ENCODE measurements around the gene ATP2B2. TPM values are rescaled to one million over a fixed set of nuclear protein-coding genes. Genes with fewer than 3 reads are reported as not detected.

ATP2B2 gene
- total RNA-seq, 8 experiments from 2014 or later, result 0.04 to 3.5 (median 0.73) TPM

- peak in 3 of 8 experiments; percentile 2 to 30 (median 9) for ATAC-seq (replicated peaks in 6 of 8)
- H3K4me3 ChIP-seq, result peak overlapping the region; percentile 24 to 42 (median 31)
- in situ Hi-C loops (cut with MboI; ENCODE audit: low pct_unique_long_range_greater_than_20kb in 2 of 9, low sequenced_read_pairs in 9 of 9, unreplicated experiment in 9 of 9), result no loop called here
- H3K27ac ChIP-seq, result no peak overlapping the region
- peaks cover 11 to 13% of the 10 kb centered on the region in 2 donors for H3K4me1 ChIP-seq (replicated peaks in 1 of 2)
- 20 to 96% (median 45%) methylated on average over 1 to 7 of the region's 25 CpGs; no CpG with 5 or more reads in 6 of the 10 experiments for WGBS, 10 experiments
These were observed 976 bp downstream of the ATP2B2 start for GRCh38 chr3:10504171-10505049.

GRCh38 chr3:10503217-10503796, 2.1 kb downstream of the ATP2B2 start:
- 28 to 82% (median 75%) methylated on average over 2 to 4 of the region's 15 CpGs; no CpG with 5 or more reads in 4 of the 10 experiments for WGBS, 10 experiments
- Histone ChIP-seq H3K27ac (no peak overlapping the region), H3K4me3 (no peak overlapping the region), H3K4me1 (replicated peaks in 1 of 2) (peaks cover 11 to 13% of the 10 kb centered on the region in 2 donors)
- in situ Hi-C loops (cut with MboI; ENCODE audit: low pct_unique_long_range_greater_than_20kb in 2 of 9, low sequenced_read_pairs in 9 of 9, unreplicated experiment in 9 of 9), result no loop called here
- ATAC-seq (replicated peaks in 6 of 8), result no peak

GRCh38 chr3:10502185-10502880, 3.1 kb downstream of the ATP2B2 start:
- in situ Hi-C loops (cut with MboI; ENCODE audit: low pct_unique_long_range_greater_than_20kb in 2 of 9, low sequenced_read_pairs in 9 of 9, unreplicated experiment in 9 of 9), result no loop called here
- no peak overlapping the region for H3K4me3 ChIP-seq
- H3K27ac ChIP-seq, result no peak overlapping the region
- WGBS, 10 experiments, result 45 to 93% (median 70%) methylated on average over 2 to 5 of the region's 12 CpGs; no CpG with 5 or more reads in 5 of the 10 experiments
- H3K4me1 ChIP-seq (replicated peaks in 1 of 2), result peaks cover 11 to 13% of the 10 kb centered on the region in 2 donors
- no peak for ATAC-seq (replicated peaks in 6 of 8)

- no peak overlapping the region for H3K27ac ChIP-seq
- 41% methylated on average over 3 of the region's 3 CpGs; no CpG with 5 or more reads in 9 of the 10 experiments for WGBS, 10 experiments
- H3K4me1 ChIP-seq (replicated peaks in 1 of 2), result peaks cover 11 to 13% of the 10 kb centered on the region in 2 donors
- ATAC-seq (replicated peaks in 6 of 8), result no peak
- H3K4me3 ChIP-seq, result no peak overlapping the region
- in situ Hi-C loops (cut with MboI; ENCODE audit: low pct_unique_long_range_greater_than_20kb in 2 of 9, low sequenced_read_pairs in 9 of 9, unreplicated experiment in 9 of 9), result no loop called here
These were observed 3.7 kb downstream of the ATP2B2 start for GRCh38 chr3:10501664-10502052.

- 41 to 74% (median 59%) methylated on average over 2 to 13 of the region's 19 CpGs; no CpG with 5 or more reads in 4 of the 10 experiments for WGBS, 10 experiments
- ATAC-seq (replicated peaks in 6 of 8), result no peak
These were observed 4.4 kb downstream of the ATP2B2 start for GRCh38 chr3:10500717-10501663.

GRCh38 chr3:10498271-10498670, 7.1 kb downstream of the ATP2B2 start:
- 74 to 100% (median 92%) methylated on average over 1 to 9 of the region's 11 CpGs; no CpG with 5 or more reads in 6 of the 10 experiments for WGBS, 10 experiments
- Histone ChIP-seq H3K4me1 (replicated peaks in 1 of 2) (no peaks in the 10 kb centered on the region), H3K4me3 (no peak overlapping the region), H3K27ac (no peak overlapping the region)
- in situ Hi-C loops (cut with MboI; ENCODE audit: low pct_unique_long_range_greater_than_20kb in 2 of 9, low sequenced_read_pairs in 9 of 9, unreplicated experiment in 9 of 9), result no loop called here
- no peak for ATAC-seq (replicated peaks in 6 of 8)

More at GRCh38 chr3:10500717-10501663, 4.4 kb downstream of the ATP2B2 start:
- in situ Hi-C loops (cut with MboI; ENCODE audit: low pct_unique_long_range_greater_than_20kb in 2 of 9, low sequenced_read_pairs in 9 of 9, unreplicated experiment in 9 of 9), result no loop called here
- H3K4me3 ChIP-seq, result no peak overlapping the region
- peaks cover 9 to 11% of the 10 kb centered on the region in 2 donors for H3K4me1 ChIP-seq (replicated peaks in 1 of 2)
- H3K27ac ChIP-seq, result no peak overlapping the region

GRCh38 chr3:10497439-10497838, 7.9 kb downstream of the ATP2B2 start:
- H3K4me1 ChIP-seq (replicated peaks in 1 of 2), result no peaks in the 10 kb centered on the region
- ATAC-seq (replicated peaks in 6 of 8), result no peak
- in situ Hi-C loops (cut with MboI; ENCODE audit: low pct_unique_long_range_greater_than_20kb in 2 of 9, low sequenced_read_pairs in 9 of 9, unreplicated experiment in 9 of 9), result no loop called here
- WGBS, 10 experiments, result 63 to 100% (median 72%) methylated on average over 1 to 4 of the region's 4 CpGs; no CpG with 5 or more reads in 3 of the 10 experiments
- no peak overlapping the region for H3K27ac ChIP-seq
- H3K4me3 ChIP-seq, result no peak overlapping the region

GRCh38 chr3:10496121-10496863, 9.1 kb downstream of the ATP2B2 start:
- in situ Hi-C loops (cut with MboI; ENCODE audit: low pct_unique_long_range_greater_than_20kb in 2 of 9, low sequenced_read_pairs in 9 of 9, unreplicated experiment in 9 of 9), result no loop called here
- 40 to 100% (median 60%) methylated on average over 1 to 9 of the region's 11 CpGs; no CpG with 5 or more reads in 3 of the 10 experiments for WGBS, 10 experiments
- H3K4me3 ChIP-seq, result no peak overlapping the region
- peak in 2 of 8 experiments; percentile 76 to 87 for ATAC-seq (replicated peaks in 6 of 8)
- no peak overlapping the region for H3K27ac ChIP-seq
- H3K4me1 ChIP-seq (replicated peaks in 1 of 2), result no peaks in the 10 kb centered on the region

GRCh38 chr3:10495614-10496013, 9.8 kb downstream of the ATP2B2 start:
- H3K4me3 ChIP-seq, result no peak overlapping the region
- no peak for ATAC-seq (replicated peaks in 6 of 8)
- WGBS, 10 experiments, result 40 to 92% (median 70%) methylated on average over 2 to 4 of the region's 5 CpGs; no CpG with 5 or more reads in 6 of the 10 experiments
- H3K27ac ChIP-seq, result no peak overlapping the region
- no peaks in the 10 kb centered on the region for H3K4me1 ChIP-seq (replicated peaks in 1 of 2)
- in situ Hi-C loops (cut with MboI; ENCODE audit: low pct_unique_long_range_greater_than_20kb in 2 of 9, low sequenced_read_pairs in 9 of 9, unreplicated experiment in 9 of 9), result no loop called here

GRCh38 chr3:10495003-10495402, 10.4 kb downstream of the ATP2B2 start:
- H3K4me1 ChIP-seq (replicated peaks in 1 of 2), result no peaks in the 10 kb centered on the region
- no peak overlapping the region for H3K27ac ChIP-seq
- WGBS, 10 experiments, result 0 to 57% (median 28%) methylated on average over 1 to 4 of the region's 4 CpGs; no CpG with 5 or more reads in 5 of the 10 experiments
- in situ Hi-C loops (cut with MboI; ENCODE audit: low pct_unique_long_range_greater_than_20kb in 2 of 9, low sequenced_read_pairs in 9 of 9, unreplicated experiment in 9 of 9), result no loop called here
- no peak overlapping the region for H3K4me3 ChIP-seq
- ATAC-seq (replicated peaks in 6 of 8), result peak in 4 of 8 experiments; percentile 13 to 83 (median 45)

- Histone ChIP-seq H3K4me1 (replicated peaks in 1 of 2) (no peaks in the 10 kb centered on the region), H3K27ac (no peak overlapping the region), H3K4me3 (no peak overlapping the region)
- WGBS, 10 experiments, result 0 to 60% (median 37%) methylated on average over 1 to 2 of the region's 3 CpGs; no CpG with 5 or more reads in 4 of the 10 experiments
- in situ Hi-C loops (cut with MboI; ENCODE audit: low pct_unique_long_range_greater_than_20kb in 2 of 9, low sequenced_read_pairs in 9 of 9, unreplicated experiment in 9 of 9), result no loop called here
- ATAC-seq (replicated peaks in 6 of 8), result no peak
These were observed 11.2 kb downstream of the ATP2B2 start for GRCh38 chr3:10494180-10494579.
